SK-N-SH treated with all-trans-retinoic acid at 6 μM for 48 hours (cell line): ENCODE measurements around the gene KRTAP1-3.

ENCODE experiments used
- CSDC2 ChIP-seq: fragments of 250-450 bp; sonication (Bioruptor Pico); IDR thresholded peaks from 2 replicates; pipeline ENCODE4 v1.5.0; 2020; ENCODE audit warnings: mild to moderate bottlenecking, moderate library complexity
- ISL1 ChIP-seq: fragments of 250-450 bp; sonication (Bioruptor Pico); IDR thresholded peaks from 2 replicates; pipeline ENCODE4 v2.1.2; 2022; ENCODE audit warnings: mild to moderate bottlenecking, moderate library complexity
- PPARA ChIP-seq: fragments of 250-450 bp; sonication (Bioruptor Pico); IDR thresholded peaks from 2 replicates; pipeline ENCODE4 v1.5.0; 2020; ENCODE audit warnings: mild to moderate bottlenecking, borderline replicate concordance
- SNAI2 ChIP-seq: fragments of 250-450 bp; sonication (Bioruptor Pico); IDR thresholded peaks from 2 replicates; pipeline ENCODE4 v1.5.0; 2020; ENCODE audit warnings: mild to moderate bottlenecking, moderate library complexity
- TOX ChIP-seq: fragments of 250-450 bp; sonication (Bioruptor Pico); IDR thresholded peaks from 2 replicates; pipeline ENCODE4 v1.8.0; 2021; ENCODE audit warnings: mild to moderate bottlenecking, moderate library complexity, borderline replicate concordance
- ZC3H10 ChIP-seq: fragments of 250-450 bp; sonication (Bioruptor Pico); IDR thresholded peaks from 2 replicates; pipeline ENCODE4 v1.5.1; 2021; ENCODE audit warnings: mild to moderate bottlenecking, moderate library complexity
- ZFP3 ChIP-seq: fragments of 250-450 bp; sonication (Bioruptor Pico); IDR thresholded peaks from 2 replicates; pipeline ENCODE4 v1.5.0; 2020; ENCODE audit warnings: mild to moderate bottlenecking, moderate library complexity
- ZFP30 ChIP-seq: fragments of 450-650 bp; formaldehyde crosslinking; IDR thresholded peaks from 2 replicates; pipeline ENCODE4 v1.5.0; 2022; ENCODE audit warnings: mild to moderate bottlenecking, moderate library complexity
- ZNF70 ChIP-seq: fragments of 450-650 bp; formaldehyde crosslinking; IDR thresholded peaks from 2 replicates; pipeline ENCODE4 v1.5.0; 2020; ENCODE audit warnings: mild to moderate bottlenecking, moderate library complexity
- TF ChIP-seq, protein P1 (sequence below): fragments of 250-450 bp; sonication (Bioruptor Pico); IDR thresholded peaks from 2 replicates; pipeline ENCODE4 v1.8.0; 2020; ENCODE audit warnings: mild to moderate bottlenecking, moderate library complexity, borderline replicate concordance
- TF ChIP-seq, protein P2 (sequence below): fragments of 250-450 bp; sonication (Bioruptor Pico); IDR thresholded peaks from 2 replicates; pipeline ENCODE4 v1.5.1; 2020; ENCODE audit warnings: low read depth, mild to moderate bottlenecking, moderate library complexity
- TF ChIP-seq, protein P3 (sequence below): fragments of 250-450 bp; sonication (Bioruptor Pico); IDR thresholded peaks from 2 replicates; pipeline ENCODE4 v1.8.0; 2021; ENCODE audit warnings: low read depth, mild to moderate bottlenecking, moderate library complexity, borderline replicate concordance
- TF ChIP-seq, protein P4 (sequence below): fragments of 250-450 bp; sonication (Bioruptor Pico); IDR thresholded peaks from 2 replicates; pipeline ENCODE4 v1.5.1; 2021; ENCODE audit warnings: mild to moderate bottlenecking, moderate library complexity

DNA sequence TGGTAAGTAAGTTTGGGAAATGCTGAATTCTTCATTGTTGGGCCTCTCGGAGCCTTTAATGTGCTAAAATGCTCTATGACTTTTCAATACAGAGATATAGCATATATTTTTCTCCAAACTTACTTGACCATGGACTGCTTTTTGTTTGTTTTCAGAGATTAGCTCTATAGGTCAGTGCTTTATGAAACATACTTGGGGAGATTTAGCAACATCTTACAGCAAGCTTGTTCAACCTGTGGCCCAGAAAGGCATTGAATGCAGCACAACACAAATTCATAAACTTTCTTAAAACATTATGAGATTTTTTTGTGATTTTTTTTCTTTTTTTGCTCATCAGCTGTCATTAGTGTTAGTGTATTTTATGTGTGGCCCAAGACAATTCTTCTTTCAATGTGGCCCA, 24.7 kb downstream of the KRTAP1-3 start:
- TF ChIP-seq, protein P1, sequence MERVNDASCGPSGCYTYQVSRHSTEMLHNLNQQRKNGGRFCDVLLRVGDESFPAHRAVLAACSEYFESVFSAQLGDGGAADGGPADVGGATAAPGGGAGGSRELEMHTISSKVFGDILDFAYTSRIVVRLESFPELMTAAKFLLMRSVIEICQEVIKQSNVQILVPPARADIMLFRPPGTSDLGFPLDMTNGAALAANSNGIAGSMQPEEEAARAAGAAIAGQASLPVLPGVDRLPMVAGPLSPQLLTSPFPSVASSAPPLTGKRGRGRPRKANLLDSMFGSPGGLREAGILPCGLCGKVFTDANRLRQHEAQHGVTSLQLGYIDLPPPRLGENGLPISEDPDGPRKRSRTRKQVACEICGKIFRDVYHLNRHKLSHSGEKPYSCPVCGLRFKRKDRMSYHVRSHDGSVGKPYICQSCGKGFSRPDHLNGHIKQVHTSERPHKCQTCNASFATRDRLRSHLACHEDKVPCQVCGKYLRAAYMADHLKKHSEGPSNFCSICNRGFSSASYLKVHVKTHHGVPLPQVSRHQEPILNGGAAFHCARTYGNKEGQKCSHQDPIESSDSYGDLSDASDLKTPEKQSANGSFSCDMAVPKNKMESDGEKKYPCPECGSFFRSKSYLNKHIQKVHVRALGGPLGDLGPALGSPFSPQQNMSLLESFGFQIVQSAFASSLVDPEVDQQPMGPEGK (CRISPR knock-in tag), result no peak
- TF ChIP-seq, protein P2, sequence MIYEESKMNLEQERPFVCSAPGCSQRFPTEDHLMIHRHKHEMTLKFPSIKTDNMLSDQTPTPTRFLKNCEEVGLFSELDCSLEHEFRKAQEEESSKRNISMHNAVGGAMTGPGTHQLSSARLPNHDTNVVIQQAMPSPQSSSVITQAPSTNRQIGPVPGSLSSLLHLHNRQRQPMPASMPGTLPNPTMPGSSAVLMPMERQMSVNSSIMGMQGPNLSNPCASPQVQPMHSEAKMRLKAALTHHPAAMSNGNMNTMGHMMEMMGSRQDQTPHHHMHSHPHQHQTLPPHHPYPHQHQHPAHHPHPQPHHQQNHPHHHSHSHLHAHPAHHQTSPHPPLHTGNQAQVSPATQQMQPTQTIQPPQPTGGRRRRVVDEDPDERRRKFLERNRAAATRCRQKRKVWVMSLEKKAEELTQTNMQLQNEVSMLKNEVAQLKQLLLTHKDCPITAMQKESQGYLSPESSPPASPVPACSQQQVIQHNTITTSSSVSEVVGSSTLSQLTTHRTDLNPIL (CRISPR knock-in tag), result no peak
- TF ChIP-seq ISL1 (CRISPR knock-in tag), result no peak
- TF ChIP-seq PPARA (CRISPR knock-in tag), result no peak
- TF ChIP-seq TOX (CRISPR knock-in tag), result no peak
- TF ChIP-seq, protein P3, sequence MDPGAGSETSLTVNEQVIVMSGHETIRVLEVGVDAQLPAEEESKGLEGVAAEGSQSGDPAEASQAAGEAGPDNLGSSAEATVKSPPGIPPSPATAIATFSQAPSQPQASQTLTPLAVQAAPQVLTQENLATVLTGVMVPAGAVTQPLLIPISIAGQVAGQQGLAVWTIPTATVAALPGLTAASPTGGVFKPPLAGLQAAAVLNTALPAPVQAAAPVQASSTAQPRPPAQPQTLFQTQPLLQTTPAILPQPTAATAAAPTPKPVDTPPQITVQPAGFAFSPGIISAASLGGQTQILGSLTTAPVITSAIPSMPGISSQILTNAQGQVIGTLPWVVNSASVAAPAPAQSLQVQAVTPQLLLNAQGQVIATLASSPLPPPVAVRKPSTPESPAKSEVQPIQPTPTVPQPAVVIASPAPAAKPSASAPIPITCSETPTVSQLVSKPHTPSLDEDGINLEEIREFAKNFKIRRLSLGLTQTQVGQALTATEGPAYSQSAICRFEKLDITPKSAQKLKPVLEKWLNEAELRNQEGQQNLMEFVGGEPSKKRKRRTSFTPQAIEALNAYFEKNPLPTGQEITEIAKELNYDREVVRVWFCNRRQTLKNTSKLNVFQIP (CRISPR knock-in tag), result no peak
- TF ChIP-seq, protein P4, sequence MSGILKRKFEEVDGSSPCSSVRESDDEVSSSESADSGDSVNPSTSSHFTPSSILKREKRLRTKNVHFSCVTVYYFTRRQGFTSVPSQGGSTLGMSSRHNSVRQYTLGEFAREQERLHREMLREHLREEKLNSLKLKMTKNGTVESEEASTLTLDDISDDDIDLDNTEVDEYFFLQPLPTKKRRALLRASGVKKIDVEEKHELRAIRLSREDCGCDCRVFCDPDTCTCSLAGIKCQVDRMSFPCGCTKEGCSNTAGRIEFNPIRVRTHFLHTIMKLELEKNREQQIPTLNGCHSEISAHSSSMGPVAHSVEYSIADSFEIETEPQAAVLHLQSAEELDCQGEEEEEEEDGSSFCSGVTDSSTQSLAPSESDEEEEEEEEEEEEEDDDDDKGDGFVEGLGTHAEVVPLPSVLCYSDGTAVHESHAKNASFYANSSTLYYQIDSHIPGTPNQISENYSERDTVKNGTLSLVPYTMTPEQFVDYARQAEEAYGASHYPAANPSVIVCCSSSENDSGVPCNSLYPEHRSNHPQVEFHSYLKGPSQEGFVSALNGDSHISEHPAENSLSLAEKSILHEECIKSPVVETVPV (CRISPR knock-in tag), result no peak
- no peak for TF ChIP-seq ZC3H10 (CRISPR knock-in tag)
- no peak for TF ChIP-seq ZNF70 (CRISPR knock-in tag)
- TF ChIP-seq CSDC2 (CRISPR knock-in tag), result no peak
- no peak for TF ChIP-seq ZFP3 (CRISPR knock-in tag)
- TF ChIP-seq SNAI2 (CRISPR knock-in tag), result no peak
- TF ChIP-seq ZFP30, result no peak
